Activated CD4-positive, alpha-beta T cell treated with anti-CD3 and anti-CD28 coated beads, Interleukin-2, amount 50 U/mL, for 4 hours (primary cell): Measurements from ENCODE around the gene NXPH1.
"Not testable (repeated sequence)": the region's sequence is repeated elsewhere in the genome, so short reads cannot be mapped to it uniquely, and the experiment has no call there.

Experiments used
- DNase-seq, 2 experiments: peaks; one replicate each; pipeline ENCODE4 v3.0.0-alpha.2; 2020

Gene NXPH1

DNA sequence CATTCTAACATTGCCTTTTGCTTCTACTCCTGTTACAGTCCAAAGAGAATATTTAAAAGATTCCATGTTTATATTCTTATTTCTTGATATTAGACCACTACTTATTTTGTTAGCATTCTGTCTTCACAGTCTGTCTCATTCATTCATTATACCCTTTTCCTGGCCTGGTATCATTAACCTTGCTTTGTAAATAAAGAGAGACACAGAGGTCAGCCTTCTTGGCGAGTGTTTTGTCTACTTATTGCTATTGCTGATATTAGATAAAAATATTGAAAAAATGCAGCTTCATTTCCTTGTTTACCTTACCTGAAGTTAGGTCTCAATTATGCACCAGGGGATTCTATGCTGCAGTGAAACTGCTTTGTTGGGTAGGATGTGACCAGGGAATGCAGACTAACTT lies 179.2 kb downstream of the NXPH1 start:
- no peak for DNase-seq

DNA sequence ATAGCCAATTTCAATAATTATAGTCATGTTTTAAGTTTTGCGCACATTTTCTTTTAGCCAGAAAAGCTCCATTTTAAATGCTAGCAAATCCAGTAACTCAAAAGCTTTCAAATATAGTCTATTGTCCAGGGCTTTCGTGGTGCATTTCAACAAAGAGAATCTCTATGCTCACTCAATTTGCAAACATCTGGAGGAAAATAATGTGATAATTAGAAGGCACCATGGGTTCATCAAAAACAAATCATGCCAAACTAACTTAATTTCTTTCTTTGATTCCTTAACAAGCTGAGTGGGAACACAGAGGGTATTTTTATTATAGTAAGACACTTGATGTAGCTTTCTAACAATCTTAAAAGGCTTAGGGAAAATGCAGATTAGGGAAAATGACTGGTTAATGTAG lies 179.8 kb downstream of the NXPH1 start:
- DNase-seq = no peak

DNA sequence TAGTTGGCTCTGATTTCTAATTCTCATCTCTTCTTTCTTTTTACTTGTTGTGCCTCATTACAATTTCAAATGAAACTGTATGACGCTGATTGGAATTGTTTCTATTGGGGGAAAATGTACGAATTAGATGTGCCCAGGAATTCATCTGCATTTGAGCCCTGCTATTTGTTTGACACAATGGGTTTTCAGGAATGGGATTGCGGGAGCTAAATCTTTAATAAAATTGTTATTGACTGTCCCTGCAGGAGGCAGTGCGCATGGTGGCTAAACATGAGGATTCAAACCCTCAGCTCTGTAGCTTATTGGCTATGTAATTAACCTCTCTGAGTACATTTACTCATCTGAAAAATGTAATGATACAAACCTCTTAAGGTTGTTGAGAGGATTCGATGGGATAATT lies 181.6 kb downstream of the NXPH1 start:
- no peak for DNase-seq

DNA sequence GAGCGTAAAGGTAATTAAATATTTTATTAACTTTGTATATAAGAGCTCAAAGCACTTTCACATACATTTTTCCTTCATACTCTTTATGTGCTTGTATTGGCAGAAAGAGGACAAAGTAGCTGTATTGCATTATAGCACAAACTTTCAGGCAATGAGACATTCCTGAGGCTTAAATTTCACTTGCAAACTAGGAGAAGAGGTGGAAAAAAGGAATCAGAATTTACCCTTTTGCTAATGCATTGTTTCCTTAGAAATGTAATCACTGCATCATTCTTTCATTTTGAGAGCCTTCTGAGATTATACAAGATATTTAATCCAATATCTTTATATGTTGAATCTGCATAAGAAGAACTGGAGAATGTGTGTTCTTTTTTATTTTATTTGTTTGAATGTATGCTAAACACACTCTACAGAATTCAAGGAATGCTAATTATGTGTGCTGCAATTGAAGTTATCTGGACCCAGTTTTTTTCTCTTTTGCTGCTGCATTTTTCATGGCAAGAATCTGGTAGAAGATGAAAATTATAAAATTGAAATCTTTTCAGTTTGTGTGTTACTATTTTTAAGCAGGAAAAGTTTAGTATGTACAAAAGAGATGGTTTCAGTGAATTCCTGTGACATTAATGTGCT lies 185.1 kb downstream of the NXPH1 start:
- DNase-seq = no peak

DNA sequence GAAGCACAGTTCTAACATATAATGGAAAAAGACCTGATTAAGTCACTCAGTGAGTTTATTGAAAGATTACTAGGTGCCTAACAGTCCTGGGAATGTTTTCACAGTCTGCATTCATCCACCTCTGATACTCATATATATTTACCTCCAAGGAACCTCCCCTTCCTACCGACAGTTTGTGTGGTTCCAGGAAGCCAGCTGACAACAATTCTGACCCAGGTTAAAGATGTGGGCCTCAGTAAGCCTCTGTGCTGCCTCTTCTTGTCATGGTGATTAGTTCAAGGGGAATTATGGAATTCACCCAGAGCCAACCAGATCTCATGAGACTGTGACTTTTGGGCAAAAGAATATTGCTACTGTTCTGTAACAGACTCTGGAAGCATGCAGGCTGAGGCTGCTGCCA lies 186.8 kb downstream of the NXPH1 start:
- DNase-seq = no peak

DNA sequence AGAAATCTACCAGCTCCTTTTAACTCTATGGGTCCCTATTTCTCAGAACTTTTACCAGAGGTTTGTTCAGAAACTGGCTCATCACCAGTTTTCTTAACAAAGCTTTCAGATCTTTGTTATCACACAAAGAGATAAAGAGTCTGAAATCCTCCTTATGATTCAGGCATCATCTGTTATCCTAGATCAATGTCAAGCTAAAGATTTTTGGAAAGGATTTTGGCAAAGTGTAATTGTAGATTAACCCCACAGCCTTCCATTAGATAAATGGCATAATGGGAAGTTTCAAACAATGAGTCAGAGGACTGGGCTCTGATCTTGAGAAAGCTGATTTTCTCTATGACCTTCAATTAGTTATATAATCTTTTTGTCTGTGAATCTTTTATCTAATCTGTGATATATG lies 192.2 kb downstream of the NXPH1 start:
- DNase-seq = no peak

DNA sequence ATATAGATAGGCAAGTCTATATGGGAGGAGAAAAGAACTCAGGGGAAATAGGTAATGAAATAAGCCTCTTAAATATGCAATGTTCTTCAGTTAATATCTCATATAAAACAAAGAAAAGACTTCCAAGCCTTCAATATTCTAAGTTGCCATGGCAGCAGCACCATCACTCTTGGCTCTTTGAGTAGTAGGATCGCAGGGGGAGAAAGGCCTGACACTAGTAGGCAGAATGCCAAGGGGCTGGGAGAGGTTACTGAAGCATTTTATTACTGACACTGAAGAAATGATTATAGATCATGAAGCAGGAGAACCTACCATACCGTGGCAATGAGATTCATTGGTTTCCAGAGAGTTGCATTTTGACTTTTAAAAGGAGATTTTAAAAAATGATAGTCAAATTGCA lies 193.9 kb downstream of the NXPH1 start:
- no peak for DNase-seq

DNA sequence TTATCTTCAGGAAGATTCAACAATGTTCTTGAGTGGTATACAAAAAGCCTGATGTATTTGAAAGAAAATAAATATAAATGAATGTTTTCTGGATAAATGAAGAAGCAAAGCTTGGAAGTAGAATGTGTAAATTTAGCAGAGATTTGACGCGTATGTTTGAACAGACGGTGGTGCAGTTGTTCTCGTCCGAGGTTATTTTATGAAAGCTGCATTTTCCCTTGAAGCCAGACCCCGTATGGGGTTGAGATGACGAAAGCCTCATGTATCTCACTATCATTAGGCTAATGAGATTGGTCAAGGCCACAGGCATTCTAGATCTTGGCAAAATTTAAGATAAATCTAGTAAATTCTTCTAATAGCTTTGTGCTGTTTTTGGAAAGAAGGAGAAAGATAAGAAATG lies 195.2 kb downstream of the NXPH1 start:
- no peak for DNase-seq

DNA sequence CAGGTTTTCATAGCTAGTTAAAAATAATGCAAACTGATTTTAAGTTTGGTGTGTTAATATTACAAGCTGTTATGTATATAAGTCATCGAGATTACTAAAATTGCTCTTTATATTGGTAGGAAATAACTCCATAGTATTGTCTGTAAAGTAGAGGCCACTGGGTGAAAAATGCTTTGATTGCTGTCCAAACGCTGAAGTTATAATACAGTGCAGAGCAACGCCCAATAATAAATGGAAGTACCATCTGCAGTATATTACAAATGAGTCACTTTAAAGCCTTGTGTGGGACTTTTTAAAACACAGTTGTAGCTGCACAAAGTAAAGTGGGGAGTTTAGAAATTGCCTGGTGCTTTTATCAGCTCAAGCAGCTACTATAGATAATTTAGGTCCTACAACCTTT lies 196.1 kb downstream of the NXPH1 start:
- DNase-seq = no peak

DNA sequence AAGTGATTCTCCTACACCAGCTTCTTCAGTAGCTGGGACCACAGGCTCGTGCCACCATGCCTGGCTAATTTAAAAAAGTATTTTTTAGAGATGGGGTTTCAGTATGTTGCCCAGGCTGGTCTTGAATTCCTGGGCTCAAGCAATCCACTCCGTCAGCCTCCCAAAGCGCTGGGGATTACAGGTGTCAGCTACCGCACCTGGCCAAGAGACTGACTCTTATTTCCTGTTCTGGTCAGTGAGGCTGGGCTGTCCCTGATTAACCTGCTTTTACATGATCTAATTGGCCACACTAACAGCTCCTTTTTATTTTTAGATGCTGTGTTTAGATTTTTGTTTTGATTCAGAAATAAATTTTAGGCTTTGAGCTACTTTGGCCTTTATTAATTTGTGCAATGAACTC lies 203.9 kb downstream of the NXPH1 start:
- no peak for DNase-seq

DNA sequence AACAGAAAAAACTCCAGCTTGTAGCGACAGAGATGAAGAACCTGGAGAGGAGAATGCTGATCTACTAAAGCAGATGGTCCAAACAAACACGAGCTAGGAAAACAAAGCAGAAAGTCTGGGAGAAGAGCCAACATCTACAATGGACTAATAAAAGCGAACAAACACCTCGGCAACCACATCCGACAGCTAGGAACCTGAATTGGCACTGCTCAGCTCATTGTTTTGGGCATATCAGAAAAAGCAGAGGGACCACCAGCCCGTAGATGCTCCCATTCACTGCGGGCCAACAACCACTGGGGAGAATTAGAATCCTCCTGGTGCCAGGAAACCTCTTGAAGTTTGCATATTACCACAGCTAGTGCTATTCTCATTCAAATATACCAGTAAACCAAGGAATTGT lies 204.7 kb downstream of the NXPH1 start:
- DNase-seq = no peak

DNA sequence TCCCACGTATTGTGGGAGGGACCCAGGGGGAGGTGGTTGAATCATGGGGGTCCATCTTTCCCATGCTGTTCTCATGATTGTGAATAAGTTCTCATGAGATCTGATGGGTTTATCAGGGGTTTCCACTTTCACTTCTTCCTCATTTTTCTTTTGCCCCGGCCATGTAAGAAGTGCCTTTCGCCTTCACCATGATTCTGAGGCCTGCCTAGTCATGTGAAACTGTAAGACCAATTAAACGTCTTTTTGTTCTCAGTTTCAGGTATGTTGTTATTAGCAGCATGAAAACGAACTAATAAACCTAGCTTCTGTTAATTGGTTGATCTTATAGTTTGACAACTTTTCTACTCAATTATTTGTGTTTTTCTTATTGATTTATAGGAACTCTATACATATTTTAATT lies 206.3 kb downstream of the NXPH1 start:
- no peak for DNase-seq

DNA sequence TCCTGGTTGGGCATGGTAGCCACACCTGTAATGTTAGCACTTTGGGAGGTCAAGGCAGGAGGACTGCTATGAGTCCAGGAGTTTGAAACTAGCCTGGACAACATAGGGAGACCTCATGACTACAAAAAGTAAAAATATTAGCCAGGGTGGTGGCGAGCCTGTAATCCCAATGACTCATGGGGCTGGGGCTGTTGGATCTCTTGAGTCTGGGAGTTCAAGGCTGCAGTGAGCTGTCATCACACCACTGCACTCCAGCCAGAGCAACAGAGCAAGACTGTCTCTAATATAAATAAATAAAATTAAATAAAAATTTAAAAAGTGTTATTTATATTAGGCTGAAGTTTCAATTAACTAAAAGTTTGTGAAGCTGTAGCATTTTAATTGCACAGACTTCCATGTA lies 207.3 kb downstream of the NXPH1 start:
- no peak for DNase-seq

DNA sequence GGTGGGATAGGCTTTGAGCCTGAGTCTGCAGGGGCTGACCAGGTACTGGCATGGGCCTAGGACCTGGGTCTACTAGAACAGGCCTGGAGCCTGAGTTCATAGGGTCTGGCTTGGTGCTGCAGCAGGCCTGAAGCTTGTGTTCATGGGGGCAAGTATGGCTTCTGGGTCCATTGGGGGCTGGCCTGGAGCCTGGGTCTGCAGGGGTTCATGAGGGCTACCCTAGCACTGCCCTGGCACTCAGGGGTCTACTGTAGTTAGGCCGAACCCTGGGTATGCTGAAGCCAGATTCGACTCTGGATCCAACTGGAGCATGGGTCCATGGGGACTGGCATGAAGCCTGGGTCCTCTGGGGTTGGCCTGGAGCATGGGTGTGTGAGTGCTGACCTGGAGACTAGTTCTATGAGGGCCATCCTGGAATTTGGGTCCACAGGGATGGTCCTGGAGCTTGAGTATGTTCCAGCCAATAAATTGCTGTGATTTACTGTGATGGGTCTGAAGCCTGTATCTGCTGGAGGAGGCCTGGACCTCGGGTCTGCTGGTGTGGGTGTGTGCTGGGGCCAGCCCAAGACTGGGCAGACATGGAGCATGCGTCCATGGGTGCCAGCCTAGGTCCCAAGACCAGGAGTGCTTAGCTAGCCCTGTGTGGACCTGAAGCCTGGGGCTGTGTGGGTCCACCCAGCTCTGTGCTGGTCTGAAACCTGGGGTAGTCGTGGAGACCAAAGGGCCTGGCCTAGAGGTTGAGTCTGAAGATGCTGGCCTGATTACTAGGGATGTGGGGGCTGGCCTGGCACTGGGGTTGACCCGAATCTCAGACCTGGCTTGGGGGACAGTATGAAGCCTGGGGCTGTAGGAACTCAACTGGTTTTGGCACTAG lies 235.5 kb downstream of the NXPH1 start:
- no peak for DNase-seq

DNA sequence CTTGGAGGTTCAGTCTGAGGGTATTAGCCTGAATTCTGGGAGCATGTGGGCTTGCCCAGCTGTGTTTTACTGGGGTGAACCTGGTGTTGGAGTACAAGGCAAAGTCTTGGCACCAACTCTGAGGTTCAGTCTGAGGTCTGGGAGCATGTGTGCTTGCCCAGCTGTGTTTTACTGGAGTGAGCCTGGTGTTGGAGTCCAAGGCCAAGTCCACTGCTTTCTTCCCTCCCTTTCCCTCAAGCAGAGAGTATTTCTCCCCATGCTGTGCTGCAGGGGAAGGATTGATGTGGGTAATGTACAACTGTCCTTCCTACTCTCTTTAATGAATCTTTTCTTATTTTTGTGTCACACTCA lies 236.1 kb downstream of the NXPH1 start:
- DNase-seq = no peak

DNA sequence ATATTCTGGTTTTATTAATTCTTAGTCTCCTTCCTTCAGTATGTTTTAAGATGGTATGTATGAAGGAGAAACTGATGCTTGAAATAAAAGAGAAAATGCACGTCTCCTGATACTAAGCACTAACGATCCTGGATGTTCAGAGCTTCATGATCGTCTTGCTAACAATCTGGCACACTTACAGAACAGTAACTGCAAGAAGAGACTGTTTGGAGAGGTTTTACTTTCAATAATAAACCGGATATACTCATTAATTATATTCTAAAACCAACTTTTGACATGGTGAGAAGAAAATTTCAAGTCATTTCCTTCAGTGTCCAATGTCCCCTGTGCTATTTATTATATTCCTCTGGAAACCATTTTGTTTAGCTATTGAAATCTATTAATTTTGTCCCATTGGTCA lies 251.0 kb downstream of the NXPH1 start:
- DNase-seq = no peak

DNA sequence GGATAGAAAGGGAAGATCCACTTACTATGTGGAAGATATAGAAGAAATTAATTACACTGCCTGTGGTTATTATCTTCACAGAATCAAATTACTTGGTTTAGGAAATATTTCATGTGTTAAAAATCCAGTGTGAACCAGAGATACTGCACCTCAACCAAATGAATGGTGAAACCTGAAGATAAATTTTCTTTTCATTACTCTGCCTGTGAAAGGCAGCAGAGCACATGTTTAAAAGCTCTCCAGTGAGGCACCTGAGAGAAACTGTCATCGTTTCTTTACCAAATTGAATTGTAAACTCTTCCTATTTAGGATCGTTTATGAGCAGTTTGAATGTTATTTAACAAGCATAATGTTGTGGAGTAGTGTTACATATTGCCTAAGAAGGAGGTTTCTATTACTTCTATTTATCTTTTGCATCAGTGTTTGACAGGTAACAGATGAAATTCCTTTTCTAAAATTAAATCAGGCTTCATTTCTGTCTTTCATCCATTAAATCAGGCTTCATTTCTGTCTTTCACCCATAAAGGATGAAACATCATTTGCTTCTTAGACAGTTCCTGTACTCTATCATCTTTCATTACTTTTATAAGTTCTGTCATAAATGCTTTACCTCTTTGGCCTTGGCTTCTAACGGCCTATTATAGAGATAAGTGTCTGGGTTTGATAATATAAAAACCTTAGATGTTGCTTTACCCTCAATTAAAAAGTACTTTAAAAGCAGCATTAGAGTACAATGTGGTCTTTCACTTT lies 266.6 kb downstream of the NXPH1 start:
- no peak for DNase-seq

DNA sequence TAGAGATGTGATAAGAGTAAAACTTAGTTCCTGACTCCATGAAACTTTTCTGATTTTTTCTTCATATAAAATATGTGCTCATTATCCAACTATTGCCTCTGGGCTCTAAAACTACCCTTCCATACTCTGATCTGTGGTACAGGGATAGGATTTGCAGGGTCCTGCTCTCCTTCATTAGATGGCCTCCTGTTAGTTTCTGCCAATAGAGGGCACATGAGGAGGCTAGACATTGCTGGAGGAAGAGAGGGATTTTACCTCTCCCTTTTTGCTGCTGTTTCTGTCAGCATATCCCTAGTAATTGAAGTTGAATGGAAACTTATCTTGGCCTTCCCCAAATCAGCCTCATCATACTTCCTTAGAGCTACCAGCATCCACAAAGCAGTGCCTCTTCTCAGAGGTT lies 269.4 kb downstream of the NXPH1 start:
- DNase-seq = no peak

DNA sequence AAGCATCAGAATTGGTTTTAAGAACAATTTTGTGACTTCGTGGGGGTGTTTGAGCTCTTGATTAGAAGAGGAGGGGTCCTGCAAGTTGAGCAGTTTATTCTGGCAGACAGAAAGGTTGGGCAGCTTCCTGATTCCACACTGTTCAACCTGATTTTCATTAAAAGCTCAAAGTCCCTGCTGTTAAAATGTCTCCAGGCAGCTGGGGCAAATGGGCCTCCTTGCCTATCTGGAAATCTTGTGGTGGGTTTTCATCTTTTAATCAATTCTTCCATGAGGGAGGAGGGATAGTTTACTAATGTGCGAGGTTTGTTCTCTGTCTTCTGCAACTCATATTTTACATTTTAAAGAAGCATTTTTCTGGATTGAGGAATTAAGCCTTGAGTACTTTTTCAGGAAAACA lies 276.7 kb downstream of the NXPH1 start:
- DNase-seq = no peak

DNA sequence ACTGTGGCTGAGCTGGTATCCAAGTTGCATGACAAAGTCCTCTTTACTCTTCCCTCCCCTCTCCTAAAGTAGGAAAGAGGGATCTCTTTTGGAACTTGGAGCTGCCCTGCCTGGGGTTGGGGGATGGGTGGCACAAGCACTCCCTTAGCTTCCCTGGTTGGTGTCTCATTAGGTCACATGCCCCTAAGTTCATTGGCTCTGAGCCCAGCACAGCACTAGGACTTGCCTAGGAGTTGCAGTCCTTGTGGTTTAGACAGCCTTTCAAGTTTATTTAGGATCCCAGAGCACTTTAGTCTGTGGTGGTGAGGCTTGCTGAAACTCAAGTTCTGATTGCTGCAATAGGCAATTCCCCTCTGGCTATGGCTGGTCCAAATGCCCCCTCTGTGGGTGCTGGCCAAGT lies 281.4 kb downstream of the NXPH1 start:
- DNase-seq = no peak

DNA sequence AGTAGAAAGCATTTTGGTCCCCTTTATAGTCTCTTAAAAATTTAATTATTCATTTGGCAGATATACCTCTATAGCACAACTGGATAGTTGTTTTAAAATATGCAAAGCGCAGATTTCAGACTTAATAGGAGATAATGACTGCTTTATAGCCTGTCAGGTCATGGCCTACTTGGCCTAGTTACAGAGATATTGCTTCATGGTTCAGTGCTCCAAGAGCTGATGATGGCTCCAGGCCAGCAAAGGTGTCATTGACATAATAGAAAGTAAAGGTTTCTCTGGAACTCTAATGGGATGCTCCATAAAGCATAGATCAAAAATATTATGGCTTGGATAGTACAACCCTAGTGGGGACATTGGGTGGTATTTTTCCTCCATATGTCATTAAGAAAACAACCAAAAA lies 285.7 kb downstream of the NXPH1 start:
- DNase-seq = no peak

DNA sequence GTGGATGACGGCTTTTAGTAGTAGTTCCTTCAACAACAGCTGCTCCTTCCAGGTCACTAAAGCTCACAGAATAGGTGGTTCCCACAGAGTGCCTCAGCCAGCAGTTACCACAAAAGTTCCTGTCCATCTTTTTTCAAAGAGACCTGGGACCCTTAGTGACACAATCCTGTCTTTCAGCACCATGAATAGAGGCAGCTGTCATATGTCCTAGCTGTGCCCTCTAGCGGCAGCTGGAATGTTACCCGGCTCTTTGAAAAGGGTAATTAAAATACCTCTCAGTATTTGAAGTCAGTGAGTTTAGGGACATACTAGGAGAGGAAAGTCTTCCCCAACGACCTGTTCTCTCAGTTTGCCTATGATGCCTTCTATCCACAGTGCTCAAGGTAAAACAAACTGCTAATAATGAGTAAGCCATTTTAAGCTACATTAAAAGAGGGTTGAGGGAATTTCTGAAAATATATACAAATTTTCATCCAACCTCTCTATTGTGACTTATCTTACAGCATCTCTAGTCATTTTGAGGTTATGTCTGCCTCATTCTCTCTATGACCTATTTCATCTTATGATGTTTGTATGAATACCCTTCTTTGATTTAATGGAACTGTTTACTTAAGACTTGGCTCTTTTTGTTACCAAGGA lies 290.8 kb downstream of the NXPH1 start:
- DNase-seq = no peak

DNA sequence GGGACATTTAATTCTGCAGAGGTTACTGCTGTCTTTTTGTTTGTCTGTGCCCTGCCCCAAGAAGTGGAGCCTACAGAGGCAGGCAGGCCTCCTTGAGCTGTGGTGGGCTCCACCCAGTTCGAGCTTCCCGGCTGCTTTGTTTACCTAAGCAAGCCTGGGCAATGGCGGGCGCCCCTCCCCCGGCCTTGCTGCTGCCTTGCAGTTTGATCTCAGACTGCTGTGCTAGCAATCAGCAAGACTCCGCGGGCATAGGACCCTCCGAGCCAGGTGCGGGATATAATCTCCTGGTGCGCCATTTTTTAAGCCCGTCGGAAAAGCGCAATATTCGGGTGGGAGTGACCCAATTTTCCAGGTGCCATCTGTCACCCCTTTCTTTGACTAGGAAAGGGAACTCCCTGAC lies 298.3 kb downstream of the NXPH1 start:
- not testable (repeated sequence) for DNase-seq

DNA sequence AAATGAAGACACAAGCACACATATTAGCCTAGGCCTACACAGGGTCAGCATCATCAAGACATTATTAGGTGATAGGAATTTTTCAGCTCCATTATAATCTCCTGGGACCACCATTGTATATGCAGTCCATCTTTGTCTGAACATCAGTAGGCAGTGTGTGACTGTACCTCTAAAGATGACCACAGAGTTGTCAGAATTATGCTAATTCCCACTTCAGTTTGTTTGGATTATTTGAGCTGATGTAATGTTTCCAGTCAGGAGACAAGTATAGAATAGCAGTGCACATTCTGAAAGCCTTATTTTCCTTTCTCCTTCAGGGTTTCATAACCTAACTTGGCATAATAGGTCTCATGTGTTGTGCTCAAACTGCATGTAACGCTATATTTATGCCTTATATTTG lies 306.4 kb downstream of the NXPH1 start:
- no peak for DNase-seq
